ENCODE measurements around the gene TTLL12.

TTLL12 gene

GRCh38 chr22:43213962-43214361, 27.0 kb upstream of the TTLL12 start:
- Histone ChIP-seq H3K4me1 (ENCODE audit: low read length) (no peaks in the 10 kb centered on the region), H2AFZ (ENCODE audit: low read depth, low read length) (no peak overlapping the region), H3K27ac (ENCODE audit: low read length) (no peak overlapping the region), H3K27me3 (ENCODE audit: low read depth, low read length) (peaks cover 4% of the 10 kb centered on the region; the same call in 1 of the 2 replicates), H3K36me3 (replicated peaks; ENCODE audit: low read depth, low read length) (no peaks in the 10 kb centered on the region), H4K20me1 (ENCODE audit: insufficient read depth, low read length) (0 out of 2 replicates have a peak, but pooled peaks cover 2% of the 10 kb centered on the region), H3K9me3 (ENCODE audit: insufficient read depth, low read length) (no peaks in the 10 kb centered on the region), H3K79me2 (ENCODE audit: low read length) (no peaks in the 10 kb centered on the region), H3K4me2 (ENCODE audit: low read length) (no peak overlapping the region), H3K4me3 (ENCODE audit: low read length) (no peak overlapping the region), H3K9ac (ENCODE audit: low read length) (no peak overlapping the region)
- TF ChIP-seq CTCF (IDR thresholded peaks at IDR 0.05; ENCODE audit: low read depth, low read length) (no peak), EZH2phosphoT487 (IDR thresholded peaks at IDR 0.05; ENCODE audit: low read depth) (no peak)

- 0 out of 2 replicates have a peak, but pooled peaks cover 2% of the 10 kb centered on the region for H4K20me1 ChIP-seq (ENCODE audit: insufficient read depth, low read length)
- H3K4me1 ChIP-seq (ENCODE audit: low read length) = no peaks in the 10 kb centered on the region
- H3K4me3 ChIP-seq (ENCODE audit: low read length) = no peak overlapping the region
- H3K36me3 ChIP-seq (replicated peaks; ENCODE audit: low read depth, low read length) = no peaks in the 10 kb centered on the region
- no peaks in the 10 kb centered on the region for H3K9me3 ChIP-seq (ENCODE audit: insufficient read depth, low read length)
- TF ChIP-seq CTCF (IDR thresholded peaks at IDR 0.05; ENCODE audit: low read depth, low read length) (no peak), EZH2phosphoT487 (IDR thresholded peaks at IDR 0.05; ENCODE audit: low read depth) (no peak)
- no peak overlapping the region for H3K4me2 ChIP-seq (ENCODE audit: low read length)
- H2AFZ ChIP-seq (ENCODE audit: low read depth, low read length) = no peak overlapping the region
- no peaks in the 10 kb centered on the region for H3K79me2 ChIP-seq (ENCODE audit: low read length)
- H3K27ac ChIP-seq (ENCODE audit: low read length) = no peak overlapping the region
- H3K27me3 ChIP-seq (ENCODE audit: low read depth, low read length) = peaks cover 4% of the 10 kb centered on the region; the same call in 1 of the 2 replicates
- H3K9ac ChIP-seq (ENCODE audit: low read length) = no peak overlapping the region
Observed at GRCh38 chr22:43213051-43213450, 26.1 kb upstream of the TTLL12 start.

GRCh38 chr22:43212434-43212952, 25.6 kb upstream of the TTLL12 start:
- Histone ChIP-seq H3K9ac (ENCODE audit: low read length) (no peak overlapping the region), H2AFZ (ENCODE audit: low read depth, low read length) (no peak overlapping the region), H3K4me2 (ENCODE audit: low read length) (no peak overlapping the region), H3K4me1 (ENCODE audit: low read length) (no peaks in the 10 kb centered on the region), H3K27ac (ENCODE audit: low read length) (no peak overlapping the region), H3K36me3 (replicated peaks; ENCODE audit: low read depth, low read length) (no peaks in the 10 kb centered on the region), H3K4me3 (ENCODE audit: low read length) (no peak overlapping the region), H4K20me1 (ENCODE audit: insufficient read depth, low read length) (0 out of 2 replicates have a peak, but pooled peaks cover 2% of the 10 kb centered on the region), H3K27me3 (ENCODE audit: low read depth, low read length) (peaks cover 4% of the 10 kb centered on the region; the same call in 1 of the 2 replicates), H3K79me2 (ENCODE audit: low read length) (no peaks in the 10 kb centered on the region), H3K9me3 (ENCODE audit: insufficient read depth, low read length) (no peaks in the 10 kb centered on the region)
- TF ChIP-seq EZH2phosphoT487 (IDR thresholded peaks at IDR 0.05; ENCODE audit: low read depth) (no peak), CTCF (IDR thresholded peaks at IDR 0.05; ENCODE audit: low read depth, low read length) (no peak)

GRCh38 chr22:43211941-43212433, 25.1 kb upstream of the TTLL12 start:
- no peaks in the 10 kb centered on the region for H3K36me3 ChIP-seq (replicated peaks; ENCODE audit: low read depth, low read length)

More at GRCh38 chr22:43211941-43212433, 25.1 kb upstream of the TTLL12 start:
- peaks cover 4% of the 10 kb centered on the region for H3K27me3 ChIP-seq (ENCODE audit: low read depth, low read length)
- H3K4me2 ChIP-seq (ENCODE audit: low read length) = no peak overlapping the region
- H3K4me3 ChIP-seq (ENCODE audit: low read length) = no peak overlapping the region
- H3K9ac ChIP-seq (ENCODE audit: low read length) = no peak overlapping the region
- TF ChIP-seq CTCF (IDR thresholded peaks at IDR 0.05; ENCODE audit: low read depth, low read length) (no peak), EZH2phosphoT487 (IDR thresholded peaks at IDR 0.05; ENCODE audit: low read depth) (no peak)
- H3K79me2 ChIP-seq (ENCODE audit: low read length) = no peaks in the 10 kb centered on the region
- H2AFZ ChIP-seq (ENCODE audit: low read depth, low read length) = no peak overlapping the region
- H3K27ac ChIP-seq (ENCODE audit: low read length) = no peak overlapping the region
- 0 out of 2 replicates have a peak, but pooled peaks cover 2% of the 10 kb centered on the region for H4K20me1 ChIP-seq (ENCODE audit: insufficient read depth, low read length)
- H3K4me1 ChIP-seq (ENCODE audit: low read length) = no peaks in the 10 kb centered on the region
- no peaks in the 10 kb centered on the region for H3K9me3 ChIP-seq (ENCODE audit: insufficient read depth, low read length)
